Lower lobe of right lung (tissue), 2 donors: Measurements from ENCODE around the gene GALNT9. TPM values are rescaled to one million over a fixed set of nuclear protein-coding genes. Genes with fewer than 3 reads are reported as not detected.

Experiments
- ATAC-seq, 2 donors: fragments of 200-7000 bp; cut with Tn5 transposase; one replicate each; pipeline ENCODE4 v1.9.1; 2020 to 2022; ENCODE audit warnings: mild to moderate bottlenecking in 2 of 2, moderate library complexity in 2 of 2
- DNase-seq: peaks from one replicate; pipeline ENCODE4 v3.0.0-alpha.2; 2020
- H3K27ac ChIP-seq: fragments of 200-600 bp; one replicate; pipeline ENCODE4 v1.8.0; 2022
- H3K27me3 ChIP-seq: fragments of 200-600 bp; one replicate; pipeline ENCODE4 v1.8.0; 2022; ENCODE audit warnings: low read depth
- H3K36me3 ChIP-seq: fragments of 200-600 bp; one replicate; pipeline ENCODE4 v1.8.0; 2022; ENCODE audit warnings: mild to moderate bottlenecking
- H3K4me1 ChIP-seq: fragments of 200-600 bp; one replicate; pipeline ENCODE4 v1.8.0; 2022
- H3K4me3 ChIP-seq: fragments of 200-600 bp; one replicate; pipeline ENCODE4 v1.8.0; 2022; ENCODE audit warnings: mild to moderate bottlenecking
- H3K9me3 ChIP-seq: fragments of 200-600 bp; one replicate; pipeline ENCODE4 v1.8.0; 2022
- CTCF ChIP-seq: fragments of 200-600 bp; IDR thresholded peaks from one replicate; pipeline ENCODE4 v1.8.0; 2022; ENCODE audit warnings: antibody characterized with exemption, mild to moderate bottlenecking
- intact Hi-C: fragments of 100-400 bp; cut with DNase I; formaldehyde crosslinking; loops from one replicate; pipeline ENCODE4 v1.11.0; 2022
- total RNA-seq: library from RNA; stranded (reverse); fragmentation: NEBNext Ultra II Directional; extraction: Animal tissue kit (Norgen Biotek cat#: 25700); gene quantifications from one replicate; pipeline ENCODE4 v1.2.1, GENCODE V29; 2021
- donor health status: DM: no; HTN: yes; CAD: no; lungs with severe emphysema.

The GALNT9 gene
- total RNA-seq, 1 donor from 2014 or later = not detected

DNA sequence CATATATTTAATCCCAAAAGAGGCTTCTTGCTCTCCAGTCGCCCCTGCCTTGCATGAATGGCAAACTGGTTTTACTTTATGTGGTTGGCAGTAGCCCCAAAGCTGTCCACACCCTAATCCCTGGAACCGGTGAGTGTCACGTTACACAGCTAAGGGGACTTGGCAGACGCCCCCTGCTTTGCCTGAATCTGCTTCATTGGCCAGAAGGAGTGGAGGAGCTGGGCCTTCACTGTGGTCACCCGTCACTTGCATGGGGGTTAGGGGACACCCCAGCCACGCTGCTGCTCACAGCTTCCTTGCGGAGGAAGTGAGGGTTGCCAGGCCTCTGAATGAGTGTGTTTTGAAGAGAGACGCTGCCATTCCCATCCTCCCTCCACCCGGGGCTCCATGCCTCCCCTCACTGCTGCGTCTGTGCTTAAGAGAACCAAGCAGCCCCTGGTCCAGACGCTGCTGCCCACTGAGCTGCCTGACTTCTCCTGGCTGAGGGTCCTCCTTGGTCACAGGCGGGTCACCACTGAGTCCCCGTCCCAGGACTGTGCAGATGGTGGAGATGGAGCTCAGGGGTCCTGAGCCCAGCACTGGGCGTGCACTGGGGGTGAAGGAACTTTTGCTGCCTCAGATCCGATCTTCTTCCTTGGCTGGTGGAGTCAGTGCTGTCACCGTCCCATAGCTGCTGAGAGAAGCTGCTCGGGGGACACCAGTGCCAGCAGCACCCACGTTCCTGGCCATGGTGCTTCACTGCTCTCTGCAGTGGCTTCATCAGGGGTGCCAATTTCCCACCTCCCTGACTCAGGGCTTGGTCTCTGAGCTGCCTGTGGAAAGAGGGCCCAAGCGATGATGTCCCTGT lies 39.8 kb downstream of the GALNT9 start:
- H3K4me3 ChIP-seq = no peak overlapping the region
- H3K4me1 ChIP-seq = no peaks in the 10 kb centered on the region
- H3K36me3 ChIP-seq = no peaks in the 10 kb centered on the region
- peaks cover 45% of the 10 kb centered on the region for H3K27me3 ChIP-seq
- no peak for TF ChIP-seq CTCF
- no peaks in the 10 kb centered on the region for H3K9me3 ChIP-seq
- DNase-seq (peak; percentile 25), ATAC-seq (no peak)
- intact Hi-C loops = no loop called here
- no peak overlapping the region for H3K27ac ChIP-seq

- ATAC-seq = no peak
- Histone ChIP-seq H3K36me3 (no peaks in the 10 kb centered on the region), H3K4me1 (no peaks in the 10 kb centered on the region), H3K4me3 (no peak overlapping the region), H3K27me3 (peaks cover 41% of the 10 kb centered on the region), H3K27ac (no peak overlapping the region), H3K9me3 (no peaks in the 10 kb centered on the region)
- no peak for TF ChIP-seq CTCF
- DNase-seq = peak; percentile 31
- intact Hi-C loops = no loop called here
Observed at GRCh38 chr12:132288516-132289215, 40.7 kb downstream of the GALNT9 start.

DNA sequence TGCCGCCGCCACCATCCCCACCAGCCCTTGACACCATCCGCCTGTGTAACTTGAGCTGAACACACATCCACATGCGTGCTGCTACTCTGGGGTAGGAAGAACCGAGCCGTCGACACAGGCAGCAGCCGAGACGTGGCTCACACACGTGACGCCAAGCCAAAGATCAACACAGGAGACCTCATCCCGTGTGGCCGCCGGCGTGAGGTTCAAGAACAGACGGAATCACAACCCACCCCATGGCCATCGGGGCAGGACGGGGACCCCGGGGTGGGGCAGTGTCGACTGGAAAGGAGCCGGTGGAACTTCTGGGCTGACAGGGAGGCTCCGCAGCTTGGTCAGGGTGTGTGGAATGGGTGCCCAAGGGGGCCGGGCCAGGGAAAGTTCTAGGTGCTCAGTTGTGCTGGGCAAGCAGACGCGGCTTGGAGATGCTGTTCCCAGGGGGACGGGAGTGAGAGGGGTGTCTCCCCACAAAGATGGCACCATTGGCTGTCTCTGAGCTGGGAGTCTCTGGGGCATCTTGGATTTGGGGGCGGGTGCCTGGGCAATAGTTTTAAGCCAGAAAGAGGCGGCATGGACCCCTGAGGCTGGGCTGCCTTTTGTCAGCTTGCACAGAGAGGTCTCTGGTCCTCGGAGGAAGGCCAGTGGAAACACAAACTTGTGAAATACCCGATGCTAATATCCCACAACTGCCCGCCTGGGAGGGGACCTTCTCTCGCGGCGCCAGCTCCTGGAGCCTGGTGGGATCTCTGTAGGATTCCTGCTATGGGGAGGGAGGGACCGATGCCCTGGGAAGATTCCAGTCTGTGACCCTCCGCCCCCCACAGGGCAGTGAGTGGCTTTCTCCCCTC lies 41.8 kb downstream of the GALNT9 start:
- Histone ChIP-seq H3K9me3 (no peaks in the 10 kb centered on the region), H3K4me1 (no peaks in the 10 kb centered on the region), H3K27ac (no peak overlapping the region), H3K36me3 (no peaks in the 10 kb centered on the region), H3K27me3 (peaks cover 51% of the 10 kb centered on the region), H3K4me3 (no peak overlapping the region)
- intact Hi-C loops = no loop called here
- no peak for ATAC-seq
- TF ChIP-seq CTCF = no peak
- DNase-seq = peak; percentile 39

GRCh38 chr12:132286912-132287311 lies 42.5 kb downstream of the GALNT9 start:
- Histone ChIP-seq H3K36me3 (no peaks in the 10 kb centered on the region), H3K27me3 (peaks cover 54% of the 10 kb centered on the region), H3K27ac (no peak overlapping the region), H3K4me3 (no peak overlapping the region), H3K9me3 (no peaks in the 10 kb centered on the region), H3K4me1 (no peaks in the 10 kb centered on the region)
- intact Hi-C loops = no loop called here
- TF ChIP-seq CTCF = no peak
- DNase-seq (peak; percentile 36), ATAC-seq (no peak)

DNA sequence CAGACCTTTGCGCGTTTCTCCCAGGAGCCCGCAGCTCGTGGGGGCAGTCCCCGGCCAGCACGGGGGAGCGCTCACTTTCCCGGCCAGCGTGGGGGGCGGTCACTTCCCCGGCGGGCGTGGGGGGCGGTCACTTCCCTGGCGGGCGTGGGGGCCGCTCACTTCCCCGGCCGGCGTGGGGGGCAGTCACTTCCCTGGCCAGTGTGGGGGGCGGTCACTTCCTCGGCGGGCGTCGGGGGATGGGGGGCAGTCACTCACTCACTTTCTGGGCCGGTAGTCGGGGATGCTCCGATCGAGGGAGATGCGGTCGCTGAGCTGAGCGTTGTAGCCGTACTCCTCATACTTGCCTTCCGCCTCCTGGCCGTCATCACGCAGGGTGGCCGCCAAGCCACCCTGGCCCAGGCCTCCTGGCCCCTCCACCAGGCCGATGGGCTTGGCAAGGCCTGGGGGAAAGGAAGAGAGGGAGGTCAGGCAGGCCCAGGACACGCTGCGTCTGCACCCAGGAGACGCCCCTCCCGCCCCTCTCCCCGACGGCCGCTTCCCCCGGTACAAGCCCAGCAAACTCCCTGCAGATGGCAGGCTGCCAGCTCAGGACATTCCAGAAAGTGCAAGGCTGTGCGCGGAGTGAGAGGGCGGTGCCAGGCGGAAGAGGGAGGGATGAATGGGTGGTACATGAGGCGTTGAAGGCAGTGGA lies 43.3 kb downstream of the GALNT9 start:
- Histone ChIP-seq H3K9me3 (no peaks in the 10 kb centered on the region), H3K27ac (no peak overlapping the region), H3K4me3 (no peak overlapping the region), H3K27me3 (peaks cover 60% of the 10 kb centered on the region), H3K4me1 (no peaks in the 10 kb centered on the region), H3K36me3 (no peaks in the 10 kb centered on the region)
- TF ChIP-seq CTCF = no peak
- DNase-seq (peak; percentile 69), ATAC-seq (peak; percentile 60 to 66)
- intact Hi-C loops = no loop called here
